ENCODE data around the gene SPTB. TPM values are rescaled to one million over a fixed set of nuclear protein-coding genes. Genes with fewer than 3 reads are reported as not detected.

The SPTB gene
- total RNA-seq, 1 donor from 2014 or later, result 32.7 TPM

DNA sequence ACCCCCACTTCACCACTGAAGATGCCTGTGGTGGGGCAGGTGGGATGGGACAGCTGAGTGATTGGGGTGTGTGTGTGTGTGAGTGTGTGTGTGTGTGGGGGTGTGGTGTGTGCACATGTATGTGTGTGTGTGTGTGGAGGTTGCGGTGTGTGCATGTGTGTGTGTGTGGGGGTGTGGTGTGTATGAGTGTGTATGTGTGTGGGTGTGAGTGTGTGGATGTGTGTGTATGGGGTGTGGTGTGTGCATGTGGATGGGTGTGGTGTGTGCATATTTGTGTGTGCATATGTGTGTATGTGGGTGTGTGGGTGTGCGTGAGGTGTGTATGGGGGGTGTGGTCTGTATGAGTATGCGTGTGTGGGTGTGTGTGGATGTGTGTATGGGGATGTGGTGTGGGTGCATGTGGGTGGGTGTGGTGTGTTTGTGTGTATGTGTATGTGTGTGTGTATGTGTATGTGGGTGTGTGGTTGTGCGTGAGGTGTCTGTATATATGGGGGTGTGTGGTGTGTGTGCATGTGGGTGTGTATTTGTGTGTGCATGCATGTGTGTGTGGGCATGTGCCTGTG, 113.9 kb downstream of the SPTB start:
- DNase-seq, result no peak

DNA sequence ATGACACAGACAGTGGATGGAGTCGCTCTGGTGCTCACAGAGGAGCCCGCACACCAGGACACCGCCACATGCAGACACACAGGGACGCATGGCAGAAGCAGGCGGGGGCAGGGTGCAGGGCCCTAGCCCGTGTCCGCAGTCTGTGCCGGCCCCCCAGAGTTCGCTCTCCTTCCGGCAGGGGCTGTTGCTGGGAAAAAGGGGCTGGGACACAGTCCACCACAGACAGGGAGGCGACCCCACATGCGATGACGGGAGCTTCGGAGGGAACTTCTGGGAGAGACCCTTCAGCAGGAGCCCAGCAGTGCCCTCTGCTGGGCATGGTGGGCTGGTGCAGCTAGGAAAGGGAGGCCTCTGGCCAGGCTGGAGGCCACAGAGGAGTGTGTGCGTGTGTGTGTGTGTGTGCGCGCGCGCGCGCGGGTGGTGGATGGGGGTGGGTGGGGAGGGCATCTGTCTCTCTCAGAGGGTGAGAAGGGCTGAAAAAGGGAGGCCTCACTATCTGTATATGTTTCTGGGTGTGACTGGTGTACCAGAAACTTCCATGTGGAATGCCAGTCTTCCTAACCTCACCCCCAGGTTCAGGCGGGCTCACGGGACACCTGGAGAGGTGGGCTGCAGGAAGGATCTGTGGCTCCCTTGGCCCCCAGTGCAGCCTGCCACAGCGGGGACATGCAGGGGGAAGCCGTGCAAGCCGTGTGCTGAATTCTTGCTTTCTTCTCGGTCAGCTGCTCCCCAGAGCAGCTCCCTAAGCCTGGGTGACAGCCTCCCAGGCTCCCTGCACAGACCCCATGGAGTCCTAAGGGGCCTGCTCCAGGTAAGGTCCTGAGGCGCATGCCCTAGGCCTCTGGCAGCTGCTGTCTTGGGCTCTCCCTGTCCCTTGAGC, 114.8 kb downstream of the SPTB start:
- peak; percentile 76 for DNase-seq

DNA sequence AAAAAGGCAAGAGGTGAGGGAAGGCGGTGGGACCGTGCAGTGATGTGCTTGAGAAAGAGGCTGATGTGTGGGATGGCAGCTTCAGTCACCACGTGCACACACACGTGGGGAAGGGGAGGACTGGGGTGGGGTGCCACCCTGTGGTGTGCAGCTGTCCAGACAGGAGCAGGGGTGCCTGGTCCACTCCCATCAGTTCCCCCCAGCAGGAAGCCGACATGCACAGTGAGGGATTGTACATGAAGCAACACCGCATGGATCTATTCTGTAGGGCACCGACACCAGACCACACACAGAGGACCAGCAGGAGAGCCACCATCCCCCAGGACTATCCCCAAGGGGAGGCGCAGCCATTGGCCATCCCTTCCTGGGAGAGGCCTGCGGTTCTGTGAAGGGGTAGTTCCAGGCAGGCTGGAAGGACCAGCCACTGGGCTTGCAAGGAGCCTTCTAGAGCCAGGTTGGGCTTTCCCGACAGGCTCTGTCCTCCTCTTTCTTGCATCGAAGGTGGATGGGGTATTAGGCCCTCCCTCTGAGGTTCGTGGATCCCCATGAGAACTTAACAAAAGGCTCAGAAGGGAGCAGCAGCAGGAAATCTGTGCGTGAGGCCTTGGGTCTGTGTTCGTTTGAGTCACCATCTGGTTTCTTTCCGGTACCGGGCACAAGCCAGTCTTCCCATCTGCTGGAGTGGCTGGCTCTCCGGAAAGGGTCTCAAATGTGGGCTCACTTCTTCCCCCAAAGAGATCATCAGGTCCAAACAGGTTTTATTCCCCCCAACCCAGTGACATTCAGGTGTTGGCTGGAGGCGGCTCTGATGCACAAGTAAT, 115.7 kb downstream of the SPTB start:
- DNase-seq, result no peak

DNA sequence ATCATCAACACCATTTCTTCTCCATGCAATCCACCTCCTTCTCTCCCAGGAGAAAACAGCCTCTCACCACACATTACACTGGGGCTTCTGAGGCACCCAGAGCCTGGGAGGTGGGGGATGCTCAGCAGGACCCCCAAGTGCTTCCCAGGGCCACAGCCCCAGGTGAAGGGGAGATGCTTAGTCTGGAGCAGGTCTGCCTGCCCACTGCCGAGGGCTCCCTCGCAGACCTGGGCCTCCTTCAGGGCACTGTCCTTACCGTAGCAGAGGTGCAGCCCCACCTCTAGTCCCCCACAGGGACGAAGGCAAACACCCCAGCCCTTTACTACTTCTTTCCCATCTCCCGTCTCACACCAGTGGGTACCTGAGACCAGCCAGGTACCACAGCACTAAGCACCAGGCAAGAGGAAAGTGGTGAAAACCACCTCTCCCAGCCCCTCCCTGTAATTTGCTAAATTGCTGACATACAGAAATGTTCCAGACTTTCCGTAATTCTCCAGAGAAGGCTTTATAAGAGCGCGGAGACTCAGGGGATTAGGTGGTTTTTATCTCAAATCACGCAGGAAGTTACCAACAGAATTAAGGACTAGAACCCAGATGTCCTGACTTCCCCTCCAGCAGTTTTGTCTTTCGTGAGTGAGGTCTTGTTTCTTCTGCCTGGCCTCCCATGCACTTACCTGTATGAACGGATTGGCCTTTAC, 116.5 kb downstream of the SPTB start:
- no peak for DNase-seq

DNA sequence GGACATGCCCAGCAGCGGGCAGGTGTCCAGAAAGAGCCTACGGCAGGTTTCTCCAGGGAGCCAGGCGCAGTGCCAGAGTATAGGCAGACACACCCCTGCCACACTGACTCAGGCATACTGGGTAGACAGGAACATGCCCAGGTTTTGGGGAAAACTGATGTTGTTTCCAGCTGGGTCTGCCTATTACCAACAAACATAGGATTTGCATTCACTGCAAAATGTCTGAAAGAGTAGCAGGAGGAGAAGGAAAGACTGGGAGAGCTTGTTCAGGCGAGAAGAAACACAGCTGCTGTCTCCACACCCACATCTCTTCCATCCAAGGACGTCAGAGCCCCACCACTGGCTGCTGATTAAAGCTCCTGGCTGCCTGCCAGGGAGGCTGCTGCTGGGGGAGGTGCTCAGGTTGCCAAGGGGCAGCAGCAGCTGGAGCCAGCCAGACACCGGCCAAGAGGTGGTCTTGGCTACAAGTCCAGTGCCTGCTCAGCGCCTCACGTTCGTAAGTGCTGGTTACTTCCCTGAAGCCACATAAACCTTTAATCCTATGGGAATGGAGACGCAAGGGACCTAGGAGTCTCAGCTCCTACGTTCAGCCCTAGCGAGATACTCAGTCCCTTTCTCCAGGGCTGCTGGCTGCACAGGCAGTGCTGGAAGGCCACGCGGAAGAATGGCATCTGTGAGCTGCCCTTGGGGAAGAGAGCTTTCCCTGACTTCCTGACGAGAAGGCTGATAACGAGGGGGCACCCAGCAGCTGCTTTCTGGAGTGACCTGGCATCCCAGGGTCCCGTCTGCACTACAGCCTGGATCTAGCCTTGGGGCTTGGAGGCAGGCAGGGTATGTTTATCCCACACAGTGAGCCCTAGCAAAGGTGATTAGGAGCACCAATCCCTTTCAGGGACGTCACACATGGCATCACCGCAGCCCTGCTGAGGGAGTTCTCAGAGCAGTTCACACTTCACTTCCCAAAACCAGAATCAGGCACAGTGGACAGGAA, 117.4 kb downstream of the SPTB start:
- peak; percentile 81 for DNase-seq

DNA sequence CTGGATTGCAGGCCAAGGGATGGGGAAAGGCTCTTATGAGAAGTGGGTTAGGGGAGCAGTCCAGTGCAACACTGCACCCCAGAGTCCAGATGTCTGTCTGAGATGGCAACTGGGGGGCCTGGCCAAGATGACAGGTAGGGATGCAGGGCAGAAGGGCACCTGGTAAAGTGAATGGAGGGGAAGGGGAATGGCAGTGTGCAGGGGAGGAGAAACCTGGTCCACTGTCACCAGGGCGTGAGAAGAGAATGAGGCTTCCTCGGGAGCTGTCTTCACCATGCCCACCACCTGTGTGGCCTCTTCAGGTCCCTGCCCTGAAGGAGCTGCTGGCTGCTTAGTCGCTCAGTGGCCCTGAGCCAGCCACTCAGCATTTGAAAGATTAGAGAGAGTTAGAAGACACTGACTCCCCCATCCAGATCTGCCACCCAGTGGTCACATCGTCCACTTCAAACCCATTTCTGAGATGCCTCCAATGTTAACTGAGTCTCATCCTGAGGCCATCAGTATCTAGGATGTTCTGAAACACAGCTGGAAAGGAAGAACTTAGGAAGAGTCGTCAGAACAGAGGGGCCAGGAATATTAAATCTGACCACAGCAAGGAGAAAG, 118.2 kb downstream of the SPTB start:
- DNase-seq, result no peak

DNA sequence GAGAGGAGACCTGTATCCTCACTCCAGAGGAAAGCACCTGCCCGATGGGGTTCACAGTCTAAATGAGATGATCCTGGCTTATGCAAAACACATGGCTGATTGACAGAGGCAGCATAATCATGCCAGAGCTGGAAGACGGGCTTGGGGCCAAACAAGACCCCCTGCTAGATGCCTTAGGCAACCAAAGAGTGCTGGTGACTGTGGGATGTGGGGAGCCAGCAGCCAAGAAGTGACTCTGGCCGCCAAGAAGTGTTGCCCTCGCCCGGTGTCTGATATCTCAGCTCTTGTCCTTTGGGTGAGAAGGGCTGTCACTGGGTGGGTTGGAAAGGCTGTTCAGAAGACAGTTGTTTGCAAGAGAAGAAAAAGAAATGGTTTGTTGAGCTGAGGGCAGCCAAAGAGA, 118.8 kb downstream of the SPTB start:
- DNase-seq, result no peak

DNA sequence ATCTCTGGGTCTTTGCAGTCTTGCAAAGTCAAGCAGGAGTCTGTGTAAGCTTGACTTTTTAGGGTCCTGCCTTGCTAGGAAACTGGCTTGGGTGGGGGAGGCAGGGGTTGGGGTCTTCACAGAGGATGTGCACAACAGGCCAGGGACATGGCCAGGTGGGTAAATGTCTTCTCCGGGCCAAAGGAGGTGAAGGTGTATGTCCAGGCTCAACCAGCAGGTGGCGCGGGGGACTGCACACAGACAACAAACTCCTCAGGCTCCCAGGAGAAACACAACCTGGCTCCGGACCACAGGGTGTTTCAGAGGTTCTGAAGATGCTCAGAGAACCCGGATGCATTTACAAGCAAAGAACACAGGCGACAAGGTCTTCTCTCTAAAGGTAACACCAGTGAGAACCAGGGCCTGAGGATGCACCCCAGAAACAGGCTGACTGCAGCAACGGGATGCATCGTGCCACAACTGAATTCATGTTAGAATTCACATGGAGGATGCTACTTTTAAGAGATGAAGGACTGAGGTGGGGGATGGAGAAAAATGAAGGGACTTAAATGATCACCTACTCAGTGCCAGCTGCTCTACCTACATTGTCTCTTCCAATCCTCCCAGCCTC, 119.5 kb downstream of the SPTB start:
- DNase-seq, result no peak

DNA sequence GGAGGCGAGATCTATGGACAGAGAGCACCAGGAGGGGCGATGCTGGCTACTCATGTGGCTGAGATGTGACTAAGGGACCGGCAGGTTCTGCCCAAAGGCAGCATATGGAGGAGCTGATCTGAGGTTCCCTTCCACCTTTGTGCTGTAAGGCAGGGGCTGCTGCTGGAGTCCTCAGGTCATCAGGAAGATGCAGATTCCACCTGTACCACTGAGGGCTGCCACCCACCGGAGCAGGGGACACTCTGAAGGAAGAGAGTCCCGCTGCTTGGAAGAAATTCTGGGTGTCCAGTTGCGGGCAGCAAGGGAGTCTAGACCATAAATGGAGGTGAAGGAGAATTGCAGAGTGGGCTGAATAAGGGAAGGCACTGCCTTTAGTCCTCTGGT, 120.2 kb downstream of the SPTB start:
- no peak for DNase-seq

DNA sequence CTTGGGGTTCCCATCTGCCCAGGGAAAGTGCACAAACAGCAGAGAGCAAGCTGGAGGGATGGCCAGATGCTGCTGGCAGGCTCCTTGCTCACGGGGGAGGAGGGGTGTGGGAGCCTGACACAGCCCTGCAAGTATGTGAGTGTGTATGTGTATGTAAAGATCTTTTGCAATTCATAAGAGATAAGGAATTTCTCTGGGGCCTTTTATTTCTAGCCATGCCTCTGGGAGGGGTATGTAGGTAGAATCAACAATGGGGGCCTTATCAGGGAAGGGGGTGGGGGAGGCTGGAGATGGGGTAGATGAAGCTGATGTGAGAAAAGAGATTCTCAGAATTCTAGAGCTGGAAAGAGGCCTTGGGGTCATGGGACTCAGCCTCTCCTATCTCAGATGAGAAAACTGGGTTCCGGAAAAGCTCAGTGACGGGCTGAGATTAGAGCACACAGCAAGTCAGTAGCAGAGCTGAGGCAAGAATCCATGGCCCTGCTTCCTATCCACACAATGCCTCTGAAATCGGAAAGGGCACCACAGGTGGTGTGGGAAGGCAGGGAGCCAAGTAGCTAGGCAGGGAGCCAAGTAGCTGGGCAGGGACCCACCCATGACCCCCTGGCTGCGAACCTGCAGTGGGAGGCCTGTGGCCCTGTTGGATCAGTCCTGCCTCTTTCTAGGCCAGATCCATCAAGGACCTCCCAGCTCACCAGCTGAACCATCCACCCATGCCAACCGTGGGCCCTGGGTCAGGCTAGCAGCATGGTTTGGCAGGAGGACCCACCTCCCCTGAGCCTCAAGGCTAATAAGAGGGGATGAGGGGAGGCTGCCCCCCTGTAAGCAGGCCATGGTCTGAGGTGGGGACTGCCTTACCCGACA, 120.8 kb downstream of the SPTB start:
- DNase-seq, result peak; percentile 82

DNA sequence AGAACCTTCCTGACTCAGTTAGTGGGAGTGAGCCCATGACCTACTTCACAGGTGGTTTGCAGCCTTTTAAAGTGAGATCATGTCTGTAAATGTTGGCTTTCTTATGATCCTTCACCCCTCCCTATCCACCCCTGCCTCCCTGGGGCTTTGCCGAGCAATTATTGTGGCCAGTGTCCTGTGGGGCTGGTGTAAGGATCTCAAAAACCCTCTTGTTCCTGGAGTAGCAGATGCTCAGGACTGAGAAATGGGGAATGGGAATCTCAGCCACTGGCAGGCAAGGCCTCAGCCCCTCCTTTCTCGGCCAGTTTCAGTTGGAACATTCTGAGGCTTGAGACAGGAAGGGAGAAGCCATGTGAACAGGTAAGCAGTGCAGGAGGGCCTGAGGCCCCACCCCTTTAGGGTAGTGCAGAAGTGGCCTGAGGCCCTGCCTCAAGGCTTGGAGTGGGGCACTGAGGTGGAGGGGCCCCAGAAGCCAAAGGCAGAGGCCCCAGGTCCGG, 121.6 kb downstream of the SPTB start:
- no peak for DNase-seq

DNA sequence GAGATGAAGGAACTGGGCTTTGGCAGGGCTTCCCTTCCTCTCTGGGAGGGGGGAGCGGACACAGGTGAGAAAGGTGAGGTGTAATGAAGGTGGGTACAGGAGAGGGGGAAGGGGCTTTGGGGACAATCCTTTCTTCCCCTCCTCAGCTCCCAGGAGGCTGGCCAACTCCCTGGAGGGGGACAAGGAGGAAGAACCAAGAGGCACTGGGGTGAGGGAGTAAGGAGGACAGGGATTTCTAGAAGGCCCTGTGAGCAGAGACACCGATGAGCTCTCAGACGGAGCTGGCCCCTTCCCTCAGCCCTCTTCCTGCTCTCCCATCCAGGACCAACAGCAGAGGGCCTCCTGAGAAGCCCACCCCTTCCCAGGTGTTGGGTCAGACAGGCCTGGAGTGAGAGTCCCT, 122.1 kb downstream of the SPTB start:
- DNase-seq, result no peak

DNA sequence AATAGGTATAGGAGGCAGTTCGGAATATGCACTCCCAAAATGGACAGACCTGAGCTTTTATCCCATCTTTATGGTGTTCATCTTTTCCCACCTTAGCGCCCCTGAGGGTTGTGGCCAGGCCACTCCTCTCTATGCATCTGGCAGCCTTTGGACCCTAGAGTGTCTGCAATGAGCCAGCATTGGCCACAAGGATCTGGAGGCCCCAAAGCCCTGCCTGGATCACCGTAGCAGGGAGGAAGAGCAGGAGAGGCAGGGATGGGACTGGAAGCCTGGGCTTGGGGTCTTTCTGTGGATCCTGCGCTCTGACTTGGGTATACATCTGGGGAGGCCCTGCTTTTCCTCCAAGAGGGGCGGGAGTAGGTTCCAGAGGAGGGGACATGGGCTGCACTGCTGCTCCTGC, 123.0 kb downstream of the SPTB start:
- no peak for DNase-seq

DNA sequence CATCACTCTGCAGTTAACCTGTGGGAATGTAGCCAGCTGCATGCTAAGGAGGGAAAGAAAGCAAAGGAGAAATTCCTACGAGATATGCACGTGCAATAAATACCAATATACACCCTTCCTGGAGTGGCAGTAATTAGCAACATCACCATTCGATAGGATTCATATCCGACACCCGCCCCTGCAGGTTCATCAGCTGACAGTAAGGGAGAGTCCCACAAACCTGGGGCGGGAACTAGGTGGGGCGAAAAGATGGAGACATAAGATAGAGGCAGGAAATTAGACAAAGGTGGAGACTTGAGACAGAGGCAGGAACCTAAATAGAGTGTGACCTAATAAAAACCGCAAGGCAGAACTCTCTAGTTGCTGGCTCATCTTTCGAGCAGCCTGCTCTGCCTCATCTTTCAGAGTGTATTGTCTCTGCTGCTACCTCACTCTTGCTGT, 123.9 kb downstream of the SPTB start:
- no peak for DNase-seq

DNA sequence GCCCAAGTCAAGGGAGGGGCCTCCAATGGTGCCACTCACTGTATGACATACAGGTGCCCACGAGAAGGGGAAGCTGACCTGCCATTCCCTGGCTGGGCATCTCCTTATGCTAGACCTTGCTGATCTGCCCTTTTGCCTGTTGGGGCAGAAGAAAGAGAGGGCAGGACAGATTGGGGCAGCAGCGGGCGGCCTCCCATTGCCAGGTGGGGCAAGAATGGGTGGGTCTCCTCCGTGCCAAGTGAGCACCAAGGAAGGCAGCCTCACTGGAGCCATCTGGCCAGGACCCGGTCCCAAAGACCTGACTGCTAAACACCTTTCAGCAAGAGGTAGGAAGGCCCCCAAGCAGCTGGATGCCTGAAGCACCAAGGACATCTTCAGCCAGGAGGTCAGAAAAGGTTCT, 125.0 kb downstream of the SPTB start:
- no peak for DNase-seq

DNA sequence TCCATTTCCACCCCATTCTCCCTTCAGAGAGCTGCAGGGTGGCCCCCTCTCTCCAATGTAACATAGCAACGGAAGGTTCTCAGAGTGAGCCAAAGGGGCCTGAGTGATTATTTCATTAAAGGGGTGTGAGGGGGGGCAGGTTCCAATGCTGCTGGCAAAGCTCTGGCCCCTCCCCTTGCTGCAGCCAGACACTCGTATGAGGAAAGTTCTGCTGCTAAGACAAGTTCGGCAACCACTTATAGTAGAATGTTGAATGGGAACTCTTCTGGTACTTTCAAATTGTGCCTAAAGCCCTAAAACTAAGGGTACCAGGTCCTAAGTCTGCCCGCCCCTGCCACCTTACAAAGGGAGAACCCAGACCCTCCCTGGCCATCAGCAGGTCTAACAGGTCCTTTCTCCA, 125.7 kb downstream of the SPTB start:
- DNase-seq, result no peak

DNA sequence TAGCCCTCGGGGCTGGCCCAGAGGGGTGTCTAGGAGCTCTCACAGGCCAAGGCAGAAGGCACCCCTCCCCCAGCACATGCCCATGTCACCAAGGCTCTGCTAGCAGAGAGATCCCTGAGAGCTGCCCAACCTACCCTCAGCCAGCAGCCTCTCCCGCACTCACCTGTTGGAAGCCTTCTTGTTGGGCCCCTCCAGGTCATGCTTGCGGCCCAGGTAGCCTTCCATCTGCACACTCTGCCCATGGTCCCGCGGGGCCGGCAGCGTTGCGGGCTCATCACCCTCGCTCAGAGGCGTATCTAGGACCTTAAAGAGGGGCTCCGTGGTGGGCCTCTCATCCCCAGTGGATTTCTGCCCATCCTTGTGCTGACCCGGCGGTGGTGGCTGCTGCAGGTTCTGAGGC, 126.3 kb downstream of the SPTB start:
- DNase-seq, result no peak

DNA sequence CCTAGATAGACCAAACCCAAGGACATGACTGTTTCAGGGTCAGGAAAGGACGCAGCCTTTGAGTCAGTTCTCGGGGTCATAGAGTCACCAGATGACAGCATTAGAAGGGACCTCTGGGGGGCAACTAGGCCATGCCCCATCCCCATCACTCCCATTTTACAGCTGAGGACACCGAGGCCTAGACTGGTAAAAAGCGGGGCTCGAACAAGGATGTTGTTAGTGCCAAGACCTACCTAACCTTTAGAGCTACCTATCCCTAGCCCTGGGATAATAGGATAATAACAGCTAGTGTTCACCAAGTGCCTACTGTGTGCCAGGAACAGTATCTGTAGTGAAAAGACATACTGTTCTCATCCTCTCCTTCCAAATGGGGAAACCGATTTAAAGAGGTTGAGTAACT, 126.8 kb downstream of the SPTB start:
- DNase-seq, result no peak
